CD4-positive, alpha-beta T cell treated with Interleukin-1 beta for 1 hour (primary cell): ENCODE results near the gene UBTD2.

ENCODE experiments used
- DNase-seq, 2 donors: peaks; one replicate each; pipeline ENCODE4 v3.0.0-alpha.2; 2020 to 2022

UBTD2 gene

GRCh38 chr5:172166030-172166826 lies 117.3 kb downstream of the UBTD2 start:
- DNase-seq = no peak

- no peak for DNase-seq
Observed at GRCh38 chr5:172165465-172165864, 118.1 kb downstream of the UBTD2 start.

GRCh38 chr5:172164769-172165212 lies 118.8 kb downstream of the UBTD2 start:
- DNase-seq = no peak

- no peak for DNase-seq
Observed at GRCh38 chr5:172163346-172163745, 120.2 kb downstream of the UBTD2 start.

GRCh38 chr5:172162987-172163343 lies 120.6 kb downstream of the UBTD2 start:
- DNase-seq = no peak

- DNase-seq = no peak
Observed at GRCh38 chr5:172162323-172162986, 121.1 kb downstream of the UBTD2 start.

GRCh38 chr5:172160506-172160905 lies 123.1 kb downstream of the UBTD2 start:
- no peak for DNase-seq
